Measurements from ENCODE around the gene RAD51B.

The RAD51B gene

DNA sequence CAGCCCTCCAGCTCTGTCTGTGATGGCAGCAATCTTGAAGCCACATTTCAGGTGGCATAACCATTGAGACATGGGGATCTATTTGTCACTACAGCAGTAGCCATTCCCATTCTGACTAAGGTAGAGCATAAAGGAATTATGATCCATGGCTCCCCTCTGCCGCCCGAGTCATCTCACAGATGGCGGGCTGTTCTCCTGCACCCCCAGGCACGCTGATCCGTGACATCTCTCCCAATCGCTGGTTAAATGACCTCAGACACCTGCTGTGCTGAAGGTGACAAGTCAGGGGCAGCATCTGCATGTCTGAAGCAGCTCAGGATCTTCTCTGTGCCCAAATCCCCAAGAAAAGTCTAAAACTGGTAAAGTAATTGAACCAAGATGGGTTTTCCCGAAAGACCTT lies 849.0 kb downstream of the RAD51B start:
- DNase-seq: peak; percentile 31

GRCh38 chr14:68669111-68669511 lies 849.5 kb downstream of the RAD51B start:
- peak; percentile 24 for DNase-seq

DNA sequence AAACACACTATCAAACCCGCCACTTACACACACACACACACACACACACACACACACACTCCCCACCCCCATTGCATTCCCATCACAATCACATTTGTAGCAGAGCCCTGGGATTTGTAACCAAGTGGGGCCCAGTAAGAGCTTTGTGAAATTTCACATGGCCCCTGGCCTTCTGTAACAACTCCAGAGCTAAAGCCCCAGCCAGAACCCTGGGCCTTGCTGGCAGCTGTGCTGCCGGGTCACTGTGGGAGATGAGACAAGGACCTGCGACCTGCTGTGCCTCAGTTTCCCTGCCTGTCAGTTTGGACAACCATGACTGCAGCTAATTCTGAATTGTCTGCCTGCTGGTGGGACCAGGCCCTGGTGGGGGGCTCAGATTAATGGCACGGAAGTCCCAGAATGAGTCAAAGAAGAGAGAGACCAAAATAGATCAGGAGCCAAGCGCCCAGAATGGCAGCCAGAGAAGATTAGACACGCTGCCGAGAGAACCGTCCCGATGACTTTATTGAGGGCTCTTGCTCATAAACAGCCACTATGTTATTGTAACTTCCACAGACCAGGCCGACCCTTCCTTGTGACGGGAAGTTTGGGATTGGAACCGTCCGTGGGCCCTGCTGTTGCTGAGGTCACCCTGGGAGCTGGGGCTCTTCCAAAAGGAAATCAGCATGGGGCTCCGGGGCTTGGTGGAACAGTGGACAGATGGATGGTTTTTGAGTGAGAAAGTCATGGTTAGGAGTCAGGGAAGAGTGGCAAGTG lies 850.2 kb downstream of the RAD51B start:
- DNase-seq: peak; percentile 37

DNA sequence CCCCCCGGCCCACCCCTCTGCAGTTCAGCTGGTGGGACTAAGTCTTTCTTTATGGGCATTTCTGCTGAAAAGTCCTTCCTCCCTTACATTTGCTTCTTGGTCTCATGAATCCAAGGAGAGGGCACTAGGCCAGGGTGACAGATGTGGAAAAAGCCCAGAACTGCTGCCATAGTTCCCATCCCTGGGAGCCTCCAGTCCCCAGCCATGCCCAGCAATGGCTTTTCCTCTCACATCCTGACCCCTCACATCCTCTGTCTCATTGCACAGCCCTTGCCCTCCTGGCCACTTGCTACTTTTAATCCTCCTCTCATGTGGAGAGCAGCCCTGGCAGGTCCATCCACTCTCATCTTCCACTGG lies 850.8 kb downstream of the RAD51B start:
- DNase-seq: peak; percentile 19

DNA sequence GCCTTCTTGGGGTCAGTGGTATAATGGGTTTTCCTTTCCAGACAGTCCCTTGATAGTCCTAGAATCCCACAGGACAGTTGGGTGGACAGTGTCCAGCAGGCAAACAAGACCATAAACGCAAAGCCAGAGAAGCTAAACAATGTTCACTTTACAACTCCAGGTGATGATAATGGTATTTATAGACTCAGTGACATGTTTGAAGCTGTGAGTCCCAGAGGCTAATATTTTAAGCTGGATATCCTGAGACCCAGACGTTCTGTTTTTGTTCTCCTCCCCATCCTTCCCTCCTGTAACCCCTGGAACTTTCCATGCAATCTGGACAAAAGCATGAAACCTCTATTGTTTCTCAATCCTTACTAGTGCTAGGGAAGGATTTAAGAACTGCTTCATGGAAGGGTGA lies 852.3 kb downstream of the RAD51B start:
- peak; percentile 13 for DNase-seq

- DNase-seq: peak; percentile 17
Observed at GRCh38 chr14:68672609-68673285, 853.2 kb downstream of the RAD51B start.

DNA sequence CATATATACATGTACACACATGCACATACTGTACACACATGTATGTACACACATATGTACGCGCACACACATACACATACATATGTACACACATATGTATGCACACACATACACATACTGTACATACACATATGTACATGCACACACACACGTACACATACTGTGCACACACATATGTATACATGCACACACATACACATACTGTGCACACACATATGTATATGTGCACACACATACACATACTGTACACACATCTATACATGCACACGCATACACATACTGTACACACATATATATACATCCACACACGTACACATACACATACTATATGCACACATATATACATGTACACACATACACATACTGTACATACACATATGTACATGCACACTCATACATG lies 853.9 kb downstream of the RAD51B start:
- no peak for DNase-seq

- DNase-seq: peak; percentile 34
Observed at GRCh38 chr14:68674538-68675232, 855.1 kb downstream of the RAD51B start.

DNA sequence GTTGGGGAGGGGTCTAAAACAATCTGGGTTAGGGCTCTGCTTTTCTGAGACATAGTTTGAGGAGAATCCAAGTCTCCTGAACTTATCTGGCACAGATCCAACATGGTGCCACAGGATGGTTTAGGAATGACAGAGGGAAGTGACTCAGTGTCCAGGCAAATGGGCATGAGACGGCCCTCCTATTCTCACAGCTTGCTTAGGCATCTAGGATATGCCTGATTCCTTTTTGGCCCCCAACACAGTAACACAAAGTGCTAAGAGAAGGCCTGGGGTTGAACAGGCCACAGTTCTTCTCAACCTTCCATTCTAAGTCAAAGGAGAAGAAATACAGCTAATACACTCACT lies 855.6 kb downstream of the RAD51B start:
- peak; percentile 6 for DNase-seq

DNA sequence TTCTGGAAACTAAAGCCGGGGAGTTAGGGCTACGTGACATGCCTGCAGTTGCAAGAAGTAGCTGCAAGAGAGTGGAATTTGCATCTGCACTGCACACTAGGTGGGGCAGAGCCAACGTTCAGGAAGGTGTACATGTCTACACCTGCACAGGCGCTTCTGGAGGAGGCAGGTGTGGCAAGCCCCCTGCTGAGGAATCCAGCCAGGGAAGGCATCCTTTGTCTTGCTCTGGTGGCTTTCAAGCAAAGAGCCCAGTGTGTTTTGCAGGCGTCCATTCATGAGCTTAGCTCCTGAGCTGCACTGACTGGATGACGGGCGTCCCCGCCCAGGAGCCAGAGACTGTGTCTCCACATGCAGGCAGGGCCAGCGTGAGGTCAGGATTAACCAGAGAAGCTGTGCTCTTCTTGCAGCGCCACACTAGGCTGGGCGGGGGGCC lies 856.9 kb downstream of the RAD51B start:
- DNase-seq: peak; percentile 53

GRCh38 chr14:68677476-68677875 lies 857.9 kb downstream of the RAD51B start:
- peak; percentile 36 for DNase-seq

GRCh38 chr14:68677901-68678300 lies 858.3 kb downstream of the RAD51B start:
- DNase-seq: peak; percentile 6

- peak; percentile 54 for DNase-seq
Observed at GRCh38 chr14:68678471-68678870, 858.9 kb downstream of the RAD51B start.

DNA sequence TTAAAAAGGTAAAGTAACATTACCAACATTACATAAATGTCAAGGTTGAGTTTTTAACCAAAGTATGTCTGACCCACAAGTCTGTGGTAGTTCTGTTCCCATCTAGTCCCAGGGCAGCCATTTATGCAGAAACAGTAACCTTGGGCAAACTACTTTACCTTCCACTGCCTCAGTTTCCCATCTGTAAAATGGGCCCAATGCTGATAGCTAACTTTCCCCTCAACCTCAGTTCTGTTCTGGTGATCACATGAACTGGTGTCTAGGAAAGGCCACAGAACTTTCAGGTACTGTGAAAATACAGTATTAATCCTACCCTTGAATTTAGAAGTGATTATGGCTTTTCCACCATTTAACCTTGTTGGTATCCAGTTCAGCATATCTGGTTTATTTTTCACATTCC lies 859.7 kb downstream of the RAD51B start:
- no peak for DNase-seq

DNA sequence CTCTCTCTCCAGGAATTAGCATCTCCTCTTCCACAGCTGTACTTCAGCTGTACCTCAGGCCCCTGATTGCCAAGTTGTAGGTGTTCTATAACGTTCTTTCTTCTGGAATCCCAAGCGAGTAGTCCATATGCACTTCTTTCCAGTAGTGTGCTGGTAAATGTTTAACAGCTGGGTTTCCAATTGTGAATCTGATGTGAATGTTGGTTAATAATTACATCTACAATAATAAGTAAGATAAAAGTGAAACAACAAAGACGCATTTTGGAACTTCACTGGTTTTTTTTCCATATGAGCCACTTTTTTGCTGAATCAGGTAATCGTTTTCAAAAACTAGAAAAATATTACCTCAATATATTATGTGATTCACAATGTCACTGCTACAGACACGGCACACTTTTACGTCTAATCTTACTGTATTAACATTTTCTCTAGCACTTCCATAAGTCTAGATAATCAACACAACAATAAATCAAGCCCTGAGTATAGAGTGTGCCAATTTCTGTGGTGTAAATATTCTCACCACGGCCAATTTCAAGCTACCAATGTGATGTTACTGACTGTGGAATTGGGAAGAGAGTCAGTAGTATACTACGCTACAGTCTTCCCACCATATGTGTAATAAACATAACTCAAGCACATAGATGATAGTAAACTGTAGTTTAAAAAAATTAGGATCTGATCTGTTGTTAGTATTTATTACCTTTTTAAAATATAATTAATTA lies 860.3 kb downstream of the RAD51B start:
- no peak for DNase-seq

DNA sequence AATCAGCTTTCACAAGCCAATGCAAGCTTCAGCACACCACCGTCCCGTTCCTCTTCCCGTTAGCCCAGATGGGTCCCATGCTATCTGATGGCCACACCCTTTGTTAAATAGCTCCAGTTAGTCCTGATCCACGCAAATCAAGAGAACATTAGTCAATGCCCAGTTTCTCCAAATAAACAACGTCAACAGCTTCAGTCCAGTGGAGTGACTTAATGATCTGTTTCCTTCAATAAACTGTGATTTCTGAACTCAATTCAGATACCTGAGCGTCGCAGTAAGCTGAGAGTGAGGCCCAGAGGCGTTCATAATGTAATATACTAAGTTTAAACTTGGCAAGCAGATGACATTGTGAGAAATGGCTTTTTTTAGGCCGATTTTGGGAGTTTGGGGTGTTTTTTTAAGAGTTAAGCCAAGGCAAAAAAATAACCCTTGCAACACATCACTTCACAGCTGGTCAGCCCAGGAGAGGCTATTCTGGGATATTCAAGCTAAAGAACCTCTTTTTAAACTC lies 861.0 kb downstream of the RAD51B start:
- no peak for DNase-seq

GRCh38 chr14:68681256-68682011 lies 861.9 kb downstream of the RAD51B start:
- DNase-seq: peak; percentile 6

DNA sequence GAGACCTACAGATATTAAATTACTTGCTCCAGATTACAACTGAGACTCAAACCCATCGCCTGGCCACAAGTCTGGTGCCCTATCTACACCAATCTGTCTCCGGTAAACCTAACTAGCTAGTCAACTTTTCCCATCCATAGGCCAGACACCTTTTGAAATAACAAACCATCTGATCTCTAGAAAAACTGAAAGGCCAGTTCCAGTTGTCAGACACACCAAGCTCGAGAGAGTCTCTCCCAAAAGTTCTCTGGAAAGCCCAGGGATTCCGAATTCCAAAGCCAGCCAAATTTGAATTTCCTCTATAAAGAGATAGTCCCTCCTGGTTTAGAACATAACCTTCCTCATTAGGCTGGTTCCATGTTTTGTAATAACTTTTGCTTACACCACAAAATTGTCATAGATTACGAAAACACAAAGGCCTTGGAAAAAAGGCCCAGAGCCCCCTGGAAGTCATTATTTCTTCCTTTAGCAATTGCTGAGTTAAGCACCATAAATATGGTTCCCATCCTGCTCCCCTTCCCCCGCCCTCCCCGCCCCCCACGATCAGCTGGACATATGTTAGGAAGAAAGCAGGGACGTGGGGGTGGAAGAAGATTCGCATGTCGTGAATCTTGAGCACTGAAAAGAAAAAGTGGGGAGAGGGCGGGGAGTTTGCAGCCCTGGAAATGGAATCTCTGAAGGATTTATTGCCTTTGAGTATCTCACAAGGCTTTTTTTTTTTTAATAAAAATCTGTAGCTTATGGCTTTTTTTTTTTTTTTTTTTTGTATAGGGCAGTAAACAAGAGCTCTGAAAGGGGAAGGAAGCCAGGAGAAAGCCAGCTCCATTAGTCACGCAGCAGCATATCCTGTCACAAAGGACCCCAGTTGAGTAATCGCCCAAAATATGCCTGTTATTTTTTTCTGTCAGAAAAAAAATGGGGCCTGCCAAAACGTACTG lies 862.9 kb downstream of the RAD51B start:
- DNase-seq: peak; percentile 68

- DNase-seq: peak; percentile 62
Observed at GRCh38 chr14:68683326-68683725, 863.7 kb downstream of the RAD51B start.

- DNase-seq: peak; percentile 61
Observed at GRCh38 chr14:68684466-68685418, 865.2 kb downstream of the RAD51B start.

All from activated effector memory CD4-positive, alpha-beta T cell treated with anti-CD3 and anti-CD28 coated beads, Interleukin-2, amount 50 U/mL, for 16 hours (primary cell).